Cerebellar cortex (tissue), 1 donor: ENCODE measurements around the gene OPA1.

Experiments
- DNase-seq: peaks from one replicate; pipeline ENCODE4 v3.0.0-alpha.2; 2015; ENCODE audit warnings: low spot score

The OPA1 gene, protein sequence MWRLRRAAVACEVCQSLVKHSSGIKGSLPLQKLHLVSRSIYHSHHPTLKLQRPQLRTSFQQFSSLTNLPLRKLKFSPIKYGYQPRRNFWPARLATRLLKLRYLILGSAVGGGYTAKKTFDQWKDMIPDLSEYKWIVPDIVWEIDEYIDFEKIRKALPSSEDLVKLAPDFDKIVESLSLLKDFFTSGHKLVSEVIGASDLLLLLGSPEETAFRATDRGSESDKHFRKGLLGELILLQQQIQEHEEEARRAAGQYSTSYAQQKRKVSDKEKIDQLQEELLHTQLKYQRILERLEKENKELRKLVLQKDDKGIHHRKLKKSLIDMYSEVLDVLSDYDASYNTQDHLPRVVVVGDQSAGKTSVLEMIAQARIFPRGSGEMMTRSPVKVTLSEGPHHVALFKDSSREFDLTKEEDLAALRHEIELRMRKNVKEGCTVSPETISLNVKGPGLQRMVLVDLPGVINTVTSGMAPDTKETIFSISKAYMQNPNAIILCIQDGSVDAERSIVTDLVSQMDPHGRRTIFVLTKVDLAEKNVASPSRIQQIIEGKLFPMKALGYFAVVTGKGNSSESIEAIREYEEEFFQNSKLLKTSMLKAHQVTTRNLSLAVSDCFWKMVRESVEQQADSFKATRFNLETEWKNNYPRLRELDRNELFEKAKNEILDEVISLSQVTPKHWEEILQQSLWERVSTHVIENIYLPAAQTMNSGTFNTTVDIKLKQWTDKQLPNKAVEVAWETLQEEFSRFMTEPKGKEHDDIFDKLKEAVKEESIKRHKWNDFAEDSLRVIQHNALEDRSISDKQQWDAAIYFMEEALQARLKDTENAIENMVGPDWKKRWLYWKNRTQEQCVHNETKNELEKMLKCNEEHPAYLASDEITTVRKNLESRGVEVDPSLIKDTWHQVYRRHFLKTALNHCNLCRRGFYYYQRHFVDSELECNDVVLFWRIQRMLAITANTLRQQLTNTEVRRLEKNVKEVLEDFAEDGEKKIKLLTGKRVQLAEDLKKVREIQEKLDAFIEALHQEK

DNA sequence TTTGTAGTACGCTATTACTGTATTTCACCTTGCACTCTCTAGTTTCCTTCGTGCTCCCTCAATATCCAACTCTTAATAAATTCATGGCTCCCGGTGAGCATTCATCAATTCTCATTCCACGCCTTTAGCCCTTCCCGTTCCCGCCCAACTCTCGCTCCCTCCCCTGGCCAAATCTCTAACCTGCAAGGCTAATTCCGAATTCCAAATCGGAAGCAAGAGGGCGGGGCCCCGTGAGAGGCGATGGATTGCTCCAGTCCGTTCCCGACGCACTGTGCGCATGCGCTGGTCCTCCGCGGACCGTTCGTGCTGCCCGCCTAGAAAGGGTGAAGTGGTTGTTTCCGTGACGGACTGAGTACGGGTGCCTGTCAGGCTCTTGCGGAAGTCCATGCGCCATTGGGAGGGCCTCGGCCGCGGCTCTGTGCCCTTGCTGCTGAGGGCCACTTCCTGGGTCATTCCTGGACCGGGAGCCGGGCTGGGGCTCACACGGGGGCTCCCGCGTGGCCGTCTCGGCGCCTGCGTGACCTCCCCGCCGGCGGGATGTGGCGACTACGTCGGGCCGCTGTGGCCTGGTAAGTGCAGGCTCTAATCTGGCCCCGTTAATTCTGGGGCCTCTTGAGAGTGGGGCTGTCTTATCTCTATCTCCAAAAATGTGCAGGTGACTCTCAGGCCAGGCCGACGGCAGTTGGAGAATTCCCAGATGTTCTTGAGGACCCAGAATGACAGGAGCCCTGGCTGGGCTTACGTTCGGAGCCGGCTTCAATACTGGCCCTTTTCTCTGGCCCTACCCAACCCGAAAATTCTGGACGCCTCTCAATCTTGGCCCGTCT lies at the start of gene OPA1:
OPA1 (plus strand) TSS at position 368 of the 827 bp plus-strand sequence; CDS start at position 538, 170 bp downstream.
- DNase-seq: peak; percentile 99

DNA sequence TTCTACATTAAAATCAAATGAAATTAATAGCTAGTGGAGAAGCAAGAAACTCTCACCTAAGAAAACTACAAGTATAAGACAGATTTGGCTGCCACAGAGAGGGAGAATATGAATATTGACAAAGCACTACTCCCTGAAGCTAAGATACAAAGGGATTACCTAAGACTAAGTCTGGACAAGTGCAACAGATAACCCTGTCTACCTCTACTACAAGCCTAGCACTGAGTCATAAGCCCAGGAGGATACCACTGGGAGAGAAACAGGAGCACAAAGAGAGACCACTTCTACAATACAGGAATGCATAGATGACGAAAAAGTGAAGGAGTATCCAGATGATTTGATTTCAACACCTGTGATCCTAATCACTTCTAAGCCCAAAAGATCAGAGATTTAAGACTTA lies 48.7 kb upstream of the OPA1 start:
- DNase-seq: no peak

DNA sequence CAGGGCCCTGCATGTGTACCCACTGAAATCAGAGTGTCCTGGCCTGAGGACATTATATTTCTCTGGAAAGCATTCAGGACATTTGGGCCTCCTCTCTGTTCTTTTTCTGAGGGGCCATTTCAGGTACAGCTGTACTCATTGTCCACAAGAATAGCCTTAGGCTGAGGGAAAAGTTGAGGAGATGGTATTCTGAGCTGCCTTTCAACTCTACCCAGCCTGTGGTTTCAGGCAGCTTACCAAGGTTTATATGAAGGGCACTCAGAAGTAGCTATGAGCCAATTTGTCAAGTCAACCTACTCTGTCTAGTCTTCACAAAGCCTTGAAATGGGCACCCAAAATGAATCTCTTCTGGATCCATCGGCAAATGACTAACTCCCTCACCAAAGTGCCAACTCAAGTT lies 47.7 kb upstream of the OPA1 start:
- no peak for DNase-seq

DNA sequence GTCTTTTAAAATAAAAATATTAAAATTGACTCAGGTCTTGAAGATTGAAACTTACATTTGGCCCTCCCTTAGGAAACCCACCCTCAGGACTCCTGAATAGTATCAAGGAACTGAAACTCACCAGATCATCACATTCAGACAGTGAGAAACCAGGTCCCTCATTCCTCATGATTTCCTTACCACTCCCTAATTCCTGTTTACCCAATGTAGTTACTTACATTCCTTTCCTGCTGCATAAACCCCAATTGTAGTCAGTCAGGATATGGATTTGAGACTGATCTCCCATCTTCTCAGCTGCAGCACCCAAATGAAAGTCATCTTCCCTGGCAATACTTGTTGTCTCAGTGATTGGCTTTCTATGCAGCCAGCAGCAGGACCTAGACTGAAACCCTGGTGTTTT lies 46.9 kb upstream of the OPA1 start:
- DNase-seq: no peak

DNA sequence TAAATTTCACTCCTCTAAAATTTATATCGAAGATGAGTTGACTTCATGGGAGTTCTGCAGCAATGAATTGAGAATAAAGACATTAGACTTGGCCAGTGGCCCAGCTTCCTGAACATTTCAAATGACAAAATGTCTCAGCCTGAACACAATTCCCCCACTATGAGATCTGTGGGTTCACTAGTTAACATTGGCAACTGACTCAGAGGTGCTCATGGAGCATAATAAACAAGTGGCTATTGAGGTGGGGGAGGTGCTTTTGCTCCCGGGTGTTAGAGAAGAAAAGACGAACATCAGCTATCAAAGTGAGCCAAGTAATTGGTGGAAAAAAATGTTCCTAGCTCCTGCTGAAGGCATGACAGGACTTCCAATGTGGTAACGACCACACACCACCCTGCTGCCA lies 44.6 kb upstream of the OPA1 start:
- peak; percentile 29 for DNase-seq

DNA sequence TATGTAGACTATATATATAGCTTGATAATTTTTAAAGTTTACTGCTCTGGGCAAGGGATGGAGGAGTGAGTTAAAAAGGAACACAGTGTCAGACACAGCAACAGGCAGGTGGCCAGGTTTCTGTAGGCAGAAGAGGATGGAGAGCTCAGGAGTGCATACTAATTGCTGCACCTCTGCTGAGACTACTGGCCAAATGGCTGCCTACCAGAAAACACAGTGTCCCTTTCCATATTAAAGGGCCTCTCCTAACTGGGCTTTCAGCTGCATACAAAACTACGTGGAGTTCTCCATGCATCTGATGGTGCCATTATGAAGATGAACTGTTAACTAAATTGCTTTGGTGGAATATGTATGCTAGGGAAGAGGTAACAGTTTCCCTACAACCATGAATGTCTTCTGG lies 40.1 kb upstream of the OPA1 start:
- peak; percentile 18 for DNase-seq

DNA sequence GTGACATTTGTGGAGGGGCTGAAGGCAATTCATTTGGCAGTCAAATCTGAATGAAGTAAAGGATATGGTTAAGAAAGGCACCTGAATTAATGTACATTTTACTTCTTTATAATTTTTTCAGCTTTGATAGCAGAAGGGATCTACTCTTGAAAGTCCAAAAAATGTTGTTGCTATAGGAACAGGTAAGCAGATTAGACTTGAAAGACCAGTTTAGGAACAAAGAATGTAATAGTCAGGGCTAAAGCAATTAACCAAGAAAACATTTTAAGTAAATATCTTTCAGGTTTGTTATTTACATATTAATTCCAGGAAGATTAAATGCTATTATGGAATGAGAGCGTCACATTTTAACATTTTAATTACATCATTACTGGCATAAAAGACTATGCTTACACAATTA lies 39.4 kb upstream of the OPA1 start:
- no peak for DNase-seq

DNA sequence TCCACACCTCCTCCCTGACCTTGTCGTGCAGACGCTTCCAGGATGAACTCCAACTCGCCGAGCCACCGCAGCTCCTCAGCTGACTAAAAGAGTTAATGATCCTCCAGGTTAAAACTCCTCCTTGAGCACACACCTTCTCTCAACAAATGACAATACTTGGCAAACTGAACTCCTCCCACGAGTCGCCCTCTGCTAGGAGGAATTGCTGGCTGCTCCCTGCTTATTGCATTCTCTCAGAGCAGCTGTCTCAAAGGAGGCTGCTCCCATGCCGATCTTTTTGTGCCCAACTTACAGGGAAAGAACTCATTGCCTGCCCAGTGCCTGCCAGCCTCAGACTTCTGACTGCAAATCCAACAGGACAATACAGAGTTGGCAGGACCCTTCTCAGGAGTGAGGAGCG lies 38.2 kb upstream of the OPA1 start, which contains the start of gene ATP13A4:
ATP13A4 (minus strand) TSS at position 85 of the 400 bp plus-strand sequence. CDS start 96 bp downstream, outside the sequence.
- no peak for DNase-seq

DNA sequence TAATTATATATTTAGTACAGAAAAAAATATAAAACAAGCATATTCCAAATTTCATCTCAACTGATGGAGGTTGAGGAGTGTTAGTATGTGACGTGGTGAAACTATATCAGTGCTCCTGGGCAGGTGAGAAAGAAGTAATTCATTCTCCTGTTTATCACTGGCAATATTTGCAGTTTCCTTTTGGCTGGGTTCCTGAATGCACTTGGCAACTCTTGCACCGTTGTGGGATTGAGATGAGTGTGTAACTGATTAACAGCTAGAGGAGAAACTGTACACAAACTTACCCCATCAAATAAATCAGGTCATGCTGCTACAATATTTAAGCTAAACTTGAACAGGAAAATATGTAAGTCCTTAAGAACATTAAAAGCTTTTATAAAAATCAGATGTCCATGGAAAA lies 36.2 kb upstream of the OPA1 start:
- DNase-seq: no peak

DNA sequence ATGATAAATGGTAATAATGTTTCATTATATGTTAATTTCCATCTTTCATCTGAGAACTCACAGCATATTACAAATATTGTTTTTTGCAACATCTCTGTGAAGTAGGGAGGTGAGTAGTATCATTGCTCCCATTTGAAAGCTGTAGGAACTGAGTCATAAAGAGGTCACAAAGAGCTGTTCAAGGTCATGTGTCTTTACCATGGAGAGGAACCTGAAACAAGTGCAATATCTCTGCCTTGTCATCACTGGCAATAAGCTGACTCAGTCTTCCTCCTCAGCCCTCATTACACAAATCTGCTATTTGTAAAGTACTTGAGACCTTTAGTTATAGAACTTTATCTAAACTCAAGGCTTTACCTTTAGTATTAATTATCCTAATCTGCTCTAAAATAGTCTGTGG lies 33.9 kb upstream of the OPA1 start:
- DNase-seq: no peak

DNA sequence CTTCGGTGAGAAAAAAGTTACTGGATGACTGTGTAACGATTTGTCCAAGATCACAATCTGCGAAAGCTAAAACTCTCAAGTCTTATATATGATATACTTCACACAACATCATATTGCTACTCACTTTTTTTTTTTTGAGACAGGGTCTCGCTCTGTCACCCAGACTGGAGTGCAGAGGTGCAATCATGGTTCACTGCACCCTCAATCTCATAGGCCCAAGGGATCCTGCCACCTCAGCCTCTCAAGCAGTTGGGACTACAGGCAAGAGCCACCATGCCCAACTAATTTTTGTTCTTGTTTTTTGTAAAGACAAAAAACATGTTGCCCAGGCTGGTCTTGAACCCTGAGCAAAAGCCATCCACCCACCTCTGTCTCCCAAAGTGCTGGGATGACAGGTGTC lies 32.9 kb upstream of the OPA1 start:
- no peak for DNase-seq

DNA sequence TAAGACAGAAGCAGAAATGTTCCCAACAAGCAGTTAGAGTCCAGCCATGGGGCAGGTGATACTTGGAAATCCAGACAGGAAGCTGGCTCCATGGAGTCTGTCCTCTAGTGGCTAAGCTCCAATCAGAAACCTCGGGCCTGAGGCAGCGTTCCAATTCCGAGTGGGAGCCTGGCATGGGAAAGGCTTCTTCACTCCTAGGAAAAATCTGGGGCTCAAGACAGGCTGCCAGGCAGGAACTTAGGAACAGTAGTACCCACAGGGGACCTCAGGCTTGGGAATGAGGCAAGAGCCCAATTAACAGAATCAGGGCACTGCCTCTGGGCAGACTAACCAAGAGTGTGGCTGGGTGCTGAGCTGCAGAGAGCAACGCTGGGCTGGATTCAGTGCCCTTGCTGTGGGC lies 32.1 kb upstream of the OPA1 start:
- peak; percentile 93 for DNase-seq

DNA sequence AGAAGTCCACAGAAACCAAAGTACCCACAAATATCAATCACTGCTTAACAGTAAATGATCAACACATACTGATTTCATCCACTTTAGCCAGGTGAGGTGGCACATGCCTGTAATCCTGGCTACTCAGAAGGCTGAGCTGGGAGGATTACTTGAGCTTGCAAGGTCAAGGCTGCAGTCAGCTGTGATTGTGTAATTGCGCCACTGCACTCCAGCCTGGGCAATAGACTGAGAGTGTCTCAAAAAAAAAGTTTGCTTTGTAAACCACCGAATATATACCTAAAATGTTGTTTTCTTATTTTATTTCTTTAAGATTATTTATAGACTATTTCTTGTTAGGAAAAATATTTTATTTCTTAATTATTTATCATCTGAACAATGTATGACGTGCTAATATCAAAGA lies 29.6 kb upstream of the OPA1 start:
- no peak for DNase-seq

DNA sequence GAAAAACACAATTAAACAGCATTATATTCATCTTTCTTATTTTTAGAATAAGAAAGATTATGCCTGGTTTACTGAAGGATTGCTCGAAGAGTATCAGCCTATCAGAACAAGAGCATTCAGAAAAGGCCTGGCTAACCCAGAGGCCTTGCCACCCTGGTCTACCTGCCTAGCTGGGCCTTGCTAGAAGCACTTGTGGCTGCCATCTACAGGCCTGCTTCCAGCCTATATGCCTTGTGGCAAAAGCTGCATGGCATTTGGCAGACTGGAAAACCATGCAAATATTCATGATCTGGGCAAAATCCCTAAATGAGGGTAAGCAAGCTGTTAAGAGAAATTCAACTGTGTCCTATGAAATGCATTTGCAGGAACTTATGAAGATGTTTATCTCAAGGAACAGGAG lies 29.0 kb upstream of the OPA1 start:
- DNase-seq: peak; percentile 25

DNA sequence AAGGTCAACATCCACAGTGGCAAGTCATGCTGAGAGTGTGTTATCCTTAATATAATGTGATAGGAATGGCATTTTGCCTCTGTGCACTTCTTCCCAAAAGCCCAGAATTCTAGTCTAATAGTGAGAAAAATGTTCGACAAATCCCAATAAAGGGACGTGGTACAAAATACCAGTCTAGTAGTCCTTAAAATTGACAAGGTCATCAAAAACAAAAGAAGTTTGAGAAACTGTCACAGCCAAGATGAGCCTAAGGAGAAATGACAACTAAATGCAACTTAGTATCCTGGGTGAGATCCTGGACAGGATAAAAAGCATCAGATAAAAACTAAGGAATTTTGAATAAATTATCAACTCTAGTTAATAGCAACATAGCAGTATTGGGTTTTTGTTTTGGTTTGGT lies 23.9 kb upstream of the OPA1 start:
- DNase-seq: no peak

DNA sequence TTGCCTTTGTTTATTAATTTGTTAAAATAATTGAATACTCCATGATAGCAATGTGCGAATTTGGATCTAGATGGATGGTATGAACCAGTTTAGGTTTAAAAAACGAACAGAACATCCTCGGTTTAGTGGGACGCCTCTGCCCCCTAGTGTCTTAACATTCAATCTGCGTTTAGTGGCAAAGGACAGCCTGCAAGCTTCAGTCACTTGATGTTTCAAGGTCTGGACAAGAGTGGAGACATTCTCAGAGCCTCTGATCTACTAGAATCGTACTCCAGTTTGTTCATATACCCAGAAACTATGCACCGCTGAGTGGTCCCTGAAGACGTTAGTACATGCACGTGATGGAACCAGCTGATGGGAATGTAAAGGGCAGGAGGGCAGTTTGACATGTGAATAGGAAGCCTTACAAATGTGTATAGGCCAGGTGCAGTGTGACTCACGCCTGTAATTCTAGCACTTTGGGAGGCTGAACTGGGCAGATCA lies 20.5 kb upstream of the OPA1 start:
- DNase-seq: peak; percentile 86

DNA sequence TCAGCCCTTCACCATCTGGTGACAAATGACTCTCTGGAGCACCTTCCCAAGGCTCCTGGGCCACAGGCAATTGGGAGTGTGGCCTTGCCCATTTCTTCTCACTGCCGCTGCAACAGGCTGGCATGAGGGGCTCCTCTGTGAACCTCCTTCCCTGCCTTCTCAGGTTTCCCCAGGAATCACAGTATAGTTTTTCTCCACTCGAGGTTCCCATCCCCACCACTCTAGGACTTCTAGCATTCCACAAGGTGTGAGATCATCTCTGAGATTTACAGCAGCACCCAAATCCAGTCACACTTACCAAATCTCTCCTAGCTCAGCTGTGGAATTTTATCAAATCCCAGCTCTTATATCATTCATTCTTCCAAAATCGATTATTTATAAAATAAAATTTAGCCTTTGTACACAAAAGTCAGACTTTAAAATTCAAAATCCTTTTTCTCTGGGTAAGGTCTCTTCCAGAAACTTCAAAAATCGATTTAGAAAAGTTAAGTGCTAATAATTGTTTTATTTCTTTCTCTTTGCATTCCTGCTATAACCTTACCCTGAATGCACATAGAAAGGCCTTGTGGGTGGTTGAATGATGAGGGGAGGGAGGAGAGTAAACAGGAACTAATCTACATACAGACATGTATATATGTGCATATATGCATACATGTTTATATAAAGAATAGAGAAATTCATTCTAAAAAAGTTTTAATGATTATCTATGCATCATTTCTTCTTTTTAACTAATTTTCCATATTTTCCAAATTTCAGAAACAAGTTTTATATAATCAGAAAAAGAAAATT lies 19.4 kb upstream of the OPA1 start:
- no peak for DNase-seq

DNA sequence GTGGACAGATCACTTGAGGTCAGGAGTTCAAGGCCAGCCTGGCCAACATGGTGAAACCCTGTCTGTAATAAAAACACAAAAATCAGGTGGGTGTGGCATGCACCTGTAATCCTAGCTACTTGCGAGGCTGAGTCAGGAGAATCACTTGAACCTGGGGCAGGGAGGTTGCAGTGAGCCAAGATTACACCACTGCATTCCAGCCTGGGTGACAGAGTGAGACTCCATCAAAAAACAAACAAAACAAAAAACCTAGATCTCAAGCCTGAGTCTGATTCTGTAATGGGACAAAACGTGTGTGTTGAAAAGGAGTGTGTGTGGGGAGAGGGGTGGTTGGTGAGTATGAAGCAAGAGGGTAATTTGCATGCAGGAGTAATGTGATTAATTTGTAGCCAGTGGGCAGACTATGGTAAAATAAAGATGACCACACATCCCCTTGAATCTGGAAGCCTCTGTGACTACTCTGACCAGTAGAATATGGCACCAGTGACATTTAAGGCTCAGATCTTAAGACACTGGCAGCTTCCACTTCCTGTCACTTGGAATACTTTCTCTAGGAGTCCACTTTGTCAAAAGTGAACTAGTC lies 18.4 kb upstream of the OPA1 start:
- DNase-seq: no peak

DNA sequence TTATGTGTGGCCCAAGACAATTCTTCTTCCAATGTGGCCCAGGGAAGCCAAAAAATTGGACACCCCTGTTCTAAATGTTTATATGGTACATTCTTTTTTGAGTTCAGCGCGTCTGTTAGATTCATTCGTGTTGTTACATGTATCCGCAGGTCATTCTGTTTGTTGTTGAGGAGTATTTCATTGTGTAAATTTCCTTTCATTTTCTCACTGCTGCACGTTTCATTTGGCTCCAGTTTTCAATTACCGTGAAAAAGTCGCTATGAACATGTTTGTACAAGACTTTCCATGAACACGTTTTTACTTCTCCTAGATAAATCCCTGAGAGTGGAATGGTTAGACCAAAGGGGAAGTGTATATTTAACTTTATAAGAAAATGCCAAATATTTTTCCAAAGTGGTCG lies 7.5 kb upstream of the OPA1 start:
- DNase-seq: no peak

DNA sequence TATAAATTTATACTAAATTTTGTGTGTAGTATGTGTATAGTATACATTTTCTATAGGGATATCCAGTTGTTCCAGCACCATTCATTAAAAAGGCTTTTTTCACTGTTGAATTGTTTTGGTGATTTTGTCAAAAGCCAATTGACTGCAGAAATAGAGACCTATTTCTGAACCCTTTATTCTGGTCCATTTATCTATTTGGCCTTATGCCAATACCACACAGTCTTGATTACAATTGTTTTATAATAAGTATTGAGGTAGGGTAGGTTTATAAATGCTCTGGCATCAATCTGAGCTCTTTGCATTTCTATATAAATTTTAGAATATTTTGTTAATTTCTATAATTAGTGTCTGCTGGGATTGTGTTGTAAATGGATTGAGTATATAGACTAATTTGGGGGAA lies 6.5 kb upstream of the OPA1 start:
- DNase-seq: no peak

DNA sequence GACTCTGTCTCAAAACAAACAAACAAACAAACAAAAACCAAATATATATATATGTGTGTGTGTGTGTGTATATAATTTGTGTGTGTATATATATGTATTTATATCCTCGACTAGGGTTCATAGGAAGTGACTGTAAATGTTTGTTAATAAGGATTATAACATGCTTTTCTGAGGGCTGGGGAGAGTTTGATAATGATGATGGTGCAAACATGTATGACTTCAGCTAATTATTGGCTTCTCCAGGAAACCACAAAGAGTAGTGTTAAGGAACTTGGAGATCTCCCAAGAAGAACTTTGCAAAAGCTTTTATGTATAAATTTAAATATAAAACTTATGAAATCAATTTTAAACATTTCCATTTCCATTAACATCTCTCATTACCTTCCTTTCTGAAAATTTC lies 3.9 kb upstream of the OPA1 start:
- no peak for DNase-seq
